Adrenal gland (tissue), 12 donors: Measurements from ENCODE around the gene MRPL34. TPM values are rescaled to one million over a fixed set of nuclear protein-coding genes. Genes with fewer than 3 reads are reported as not detected.

ENCODE experiments used
- DNase-seq, 7 donors: peaks; one replicate each; pipeline ENCODE4 v3.0.0-alpha.2; 2019 to 2020
- H3K27ac ChIP-seq, 5 donors: fragments of 200-600 bp; sonication (generic) in 4 of 5; 1 replicate in 3 of 5; 2 replicates in 2 of 5; pipeline versions ENCODE4 v1.5.1 to v1.8.0; 2016 to 2020; ENCODE audit warnings: mild to moderate bottlenecking in 1 of 5
- H3K27me3 ChIP-seq: fragments of 200-600 bp; 2 replicates; pipeline ENCODE4 v1.8.0; 2021
- H3K36me3 ChIP-seq, 2 donors: fragments of 200-600 bp; replicated peaks in 1 of 2; 1 replicate in 1 of 2; 2 replicates in 1 of 2; pipeline versions ENCODE4 v1.5.1 to v1.8.0; 2018 to 2022
- H3K4me1 ChIP-seq, 2 donors: fragments of 200-600 bp; replicated peaks in 1 of 2; 1 replicate in 1 of 2; 2 replicates in 1 of 2; pipeline versions ENCODE4 v1.5.1 to v1.8.0; 2018 to 2021
- H3K4me3 ChIP-seq, 4 donors: fragments of 200-600 bp; sonication (generic) in 3 of 4; one replicate each; pipeline ENCODE4 v1.5.1; 2016 to 2018
- H3K9me3 ChIP-seq, 3 donors: fragments of 200-600 bp; sonication (generic) in 1 of 3; replicated peaks in 1 of 3; 1 replicate in 2 of 3; 2 replicates in 1 of 3; pipeline versions ENCODE4 v1.5.1 to v1.8.0; 2016 to 2021
- POLR2A ChIP-seq, 2 donors: fragments of 450-650 bp; IDR thresholded peaks; one replicate each; pipeline ENCODE4 v1.6.1; 2017; ENCODE audit warnings: antibody characterized with exemption in 2 of 2, mild to moderate bottlenecking in 2 of 2, moderate library complexity in 1 of 2
- WGBS, 4 donors: extraction: QIAGEN DNeasy Blood & Tissue Kit in 2 of 4; methylation state at CpG; one replicate each; pipeline versions ENCODE4 v1.1.5 to v1.1.7; 2013 to 2017; 5-methylcytosine and 5-hydroxymethylcytosine counted together
- intact Hi-C, 2 donors: fragments of 100-400 bp; cut with DNase I; formaldehyde crosslinking; loops; one replicate each; pipeline versions ENCODE4 v1.14.1 to v1.15.0; 2022 to 2023
- polyA plus RNA-seq, 3 donors: library from polyadenylated mRNA; stranded (reverse); fragments of 200-250 nt in 2 of 3; fragments of 350-450 nt in 1 of 3; fragmentation: Illumina TruSeq in 1 of 3; extraction: RNeasy Lipid Tissue Mini Kit (QIAGEN cat#74804) in 1 of 3; gene quantifications; one replicate each; pipeline ENCODE4 v1.2.3, GENCODE V29; 2013 to 2014
- total RNA-seq, 9 donors: library from RNA; depleted of rRNA in 4 of 9; stranded (reverse); fragments of >200 nt in 4 of 9; fragments of 120-200 nt in 1 of 9; fragmentation: NEBNext Ultra II Directional in 1 of 9; extraction: Animal tissue kit (Norgen Biotek cat#: 25700) in 1 of 9; gene quantifications; one replicate each; pipeline versions ENCODE4 v1.1.0 to v1.2.4, GENCODE V29; 2013 to 2023
- TF ChIP-seq, protein P1 (sequence below), 6 experiments: fragments of 450-650 bp in 4 of 6; fragments of 200-600 bp in 2 of 6; sonication (generic) in 1 of 6; IDR thresholded peaks; 1 replicate in 5 of 6; 2 replicates in 1 of 6; pipeline versions ENCODE4 v1.5.1 to v1.8.0; 2016 to 2021; ENCODE audit warnings: antibody characterized with exemption in 6 of 6, mild to moderate bottlenecking in 2 of 6, moderate library complexity in 1 of 6
- donor health status: healthy with polysubstance abuse.
- donor health status: Bipolar disorder and iron deficiency.
- donor health status: DM: yes; HTN: yes; CAD: no.
- donor health status: DM: no; HTN: no; CAD: no.
- donor health status: DM: no; HTN: no; CAD: no.
- donor health status: DM: yes; HTN: yes; CAD: no.

MRPL34 gene
- total and polyA plus RNA-seq, 12 donors, result 95.8 to 358 (median 152) TPM

DNA sequence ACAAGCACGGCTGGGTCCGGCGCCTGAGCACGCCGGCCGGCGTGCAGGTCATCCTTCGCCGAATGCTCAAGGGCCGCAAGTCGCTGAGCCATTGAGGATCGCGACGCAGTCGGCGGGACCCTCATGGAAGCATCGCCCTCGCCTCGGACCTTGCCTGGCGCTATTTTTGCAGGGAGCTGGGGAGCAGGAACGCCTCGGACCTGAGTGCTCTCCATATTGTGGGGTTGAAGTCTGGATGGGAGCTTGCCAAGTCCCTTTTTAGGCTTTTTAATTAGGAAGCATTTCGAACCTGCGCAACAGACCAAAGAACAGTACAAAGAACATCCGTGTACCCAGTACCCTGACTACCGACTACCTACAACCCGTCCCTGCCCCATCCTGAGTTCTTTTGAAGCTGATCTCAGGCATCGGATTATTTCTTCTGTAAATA, 628 bp downstream of the MRPL34 start:
- DNase-seq, result no peak
- H3K4me1 ChIP-seq, result peaks cover 46 to 62% of the 10 kb centered on the region in 2 donors
- peak overlapping the region; percentile 24 to 75 (median 67) for H3K4me3 ChIP-seq
- no peaks in the 10 kb centered on the region for H3K9me3 ChIP-seq
- TF ChIP-seq, protein P1, sequence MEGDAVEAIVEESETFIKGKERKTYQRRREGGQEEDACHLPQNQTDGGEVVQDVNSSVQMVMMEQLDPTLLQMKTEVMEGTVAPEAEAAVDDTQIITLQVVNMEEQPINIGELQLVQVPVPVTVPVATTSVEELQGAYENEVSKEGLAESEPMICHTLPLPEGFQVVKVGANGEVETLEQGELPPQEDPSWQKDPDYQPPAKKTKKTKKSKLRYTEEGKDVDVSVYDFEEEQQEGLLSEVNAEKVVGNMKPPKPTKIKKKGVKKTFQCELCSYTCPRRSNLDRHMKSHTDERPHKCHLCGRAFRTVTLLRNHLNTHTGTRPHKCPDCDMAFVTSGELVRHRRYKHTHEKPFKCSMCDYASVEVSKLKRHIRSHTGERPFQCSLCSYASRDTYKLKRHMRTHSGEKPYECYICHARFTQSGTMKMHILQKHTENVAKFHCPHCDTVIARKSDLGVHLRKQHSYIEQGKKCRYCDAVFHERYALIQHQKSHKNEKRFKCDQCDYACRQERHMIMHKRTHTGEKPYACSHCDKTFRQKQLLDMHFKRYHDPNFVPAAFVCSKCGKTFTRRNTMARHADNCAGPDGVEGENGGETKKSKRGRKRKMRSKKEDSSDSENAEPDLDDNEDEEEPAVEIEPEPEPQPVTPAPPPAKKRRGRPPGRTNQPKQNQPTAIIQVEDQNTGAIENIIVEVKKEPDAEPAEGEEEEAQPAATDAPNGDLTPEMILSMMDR (IDR thresholded peaks at IDR 0.05), result no peak
- no peak for TF ChIP-seq POLR2A (IDR thresholded peaks at IDR 0.05)
- no peaks in the 10 kb centered on the region for H3K36me3 ChIP-seq
- WGBS, 4 donors, result 5 to 14% (median 9%) methylated on average over 23 to 28 of the region's 28 CpGs
- H3K27me3 ChIP-seq, result no peaks in the 10 kb centered on the region
- intact Hi-C loops, result loop anchor here in 1 of 2 donors (10.0 kb wide), 1 partner anchor 79 kb away; no protein-coding TSS in a partner anchor
- H3K27ac ChIP-seq, result peak overlapping the region; percentile 81 to 97 (median 90)

DNA sequence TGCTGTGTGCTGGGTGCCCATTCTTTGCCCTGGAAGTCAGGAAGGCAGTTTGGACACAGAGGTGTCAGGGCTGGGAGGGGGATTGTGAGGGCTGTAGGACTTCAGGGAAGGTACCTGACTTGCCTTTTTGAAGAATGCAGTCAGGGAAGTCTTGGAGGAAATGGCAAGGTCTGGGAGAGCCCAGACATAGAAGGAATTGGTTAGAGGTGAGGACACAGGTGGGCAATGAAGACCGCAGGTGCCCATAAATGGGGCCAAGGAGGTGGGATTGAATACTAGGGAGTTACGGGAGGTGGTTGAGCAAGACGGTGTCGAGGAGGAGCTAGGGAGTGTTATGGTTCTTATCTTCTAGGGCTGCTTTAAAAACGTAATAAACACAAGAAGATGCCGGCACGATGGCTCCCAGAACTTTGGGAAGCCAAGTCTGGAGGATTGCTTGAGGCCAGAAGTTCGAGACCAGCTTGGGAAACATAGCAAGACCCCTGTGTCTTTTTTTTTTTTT, 2.3 kb downstream of the MRPL34 start:
- Histone ChIP-seq H3K27ac (no peak overlapping the region), H3K4me1 (peaks cover 52 to 67% of the 10 kb centered on the region in 2 donors)

DNA sequence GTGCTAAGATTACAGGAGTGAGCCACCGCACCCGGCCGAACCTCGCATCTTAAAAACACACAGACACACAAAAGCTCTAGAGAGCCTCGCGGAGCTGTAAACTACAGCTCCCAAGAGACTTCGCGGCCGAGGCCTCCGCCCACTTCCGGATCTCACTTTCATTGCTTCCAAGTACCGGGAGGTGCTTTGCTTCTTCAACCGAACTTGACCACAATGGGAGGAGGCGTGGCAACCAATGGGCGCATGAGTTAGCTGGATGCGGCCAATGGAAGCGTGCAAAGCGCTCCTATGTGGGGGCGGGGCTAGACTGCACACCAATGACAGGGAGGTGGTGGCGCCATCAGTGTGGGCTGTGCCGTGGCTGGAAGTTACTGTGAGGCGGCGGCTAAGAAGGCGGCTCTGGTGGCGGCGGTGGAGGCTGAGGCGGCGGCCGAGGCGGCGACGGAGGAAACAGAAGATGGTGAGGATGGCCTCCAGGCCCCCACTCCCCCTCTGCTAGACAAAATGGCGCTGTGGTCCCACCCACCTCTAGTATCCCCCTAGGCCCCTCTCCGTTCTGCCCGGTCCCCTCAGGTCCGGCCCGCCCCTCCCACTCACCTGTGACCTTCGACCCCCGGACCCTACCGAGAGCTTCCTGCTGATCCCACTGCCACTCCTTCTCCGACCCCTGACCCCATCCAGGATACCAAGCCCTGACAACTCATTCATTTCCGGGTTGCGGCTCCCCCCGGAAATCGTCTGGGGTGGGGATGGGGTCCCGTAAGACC, 3.7 kb downstream of the MRPL34 start, which contains the start of gene DDA1:
Gene DDA1 (plus strand): TSS at position 366 of the 767 bp plus-strand sequence. CDS start 92 bp downstream, at position 458.
- TF ChIP-seq POLR2A (IDR thresholded peaks at IDR 0.05), result peak; percentile 38 to 85
- TF ChIP-seq, protein P1 (IDR thresholded peaks at IDR 0.05), result no peak
- intact Hi-C loops, result loop anchor here in 1 of 2 donors (10.0 kb wide), 1 partner anchor 75 kb away; no protein-coding TSS in a partner anchor
- WGBS, 4 donors, result 0 to 1% (median 0%) methylated on average over 25 to 46 of the region's 46 CpGs
- peak; percentile 99 to 100 (median 100) for DNase-seq
- H3K36me3 ChIP-seq, result peaks cover 0 to 9% of the 10 kb centered on the region in 2 donors
- H3K9me3 ChIP-seq, result no peaks in the 10 kb centered on the region
- H3K4me1 ChIP-seq, result peaks cover 41 to 57% of the 10 kb centered on the region in 2 donors
- peak within 1 kb of the TSS in 3 of 4 donors; percentile 57 to 87 (median 66) for H3K4me3 ChIP-seq
- H3K27ac ChIP-seq, result peak within 1 kb of the TSS; percentile 11 to 89 (median 71)
- no peaks in the 10 kb centered on the region for H3K27me3 ChIP-seq

More for the DNA sequence above, 2.3 kb downstream of the MRPL34 start:
- H3K36me3 ChIP-seq, result no peaks in the 10 kb centered on the region
- WGBS, 4 donors, result 88 to 92% (median 90%) methylated on average over 8 of the region's 8 CpGs
- DNase-seq, result no peak
- H3K9me3 ChIP-seq, result no peaks in the 10 kb centered on the region
- no peak overlapping the region for H3K4me3 ChIP-seq
- no peak for TF ChIP-seq POLR2A (IDR thresholded peaks at IDR 0.05)
- TF ChIP-seq, protein P1 (IDR thresholded peaks at IDR 0.05), result no peak
- intact Hi-C loops, result loop anchor here in 1 of 2 donors (10.0 kb wide), 1 partner anchor 77 kb away; no protein-coding TSS in a partner anchor
- no peaks in the 10 kb centered on the region for H3K27me3 ChIP-seq

DNA sequence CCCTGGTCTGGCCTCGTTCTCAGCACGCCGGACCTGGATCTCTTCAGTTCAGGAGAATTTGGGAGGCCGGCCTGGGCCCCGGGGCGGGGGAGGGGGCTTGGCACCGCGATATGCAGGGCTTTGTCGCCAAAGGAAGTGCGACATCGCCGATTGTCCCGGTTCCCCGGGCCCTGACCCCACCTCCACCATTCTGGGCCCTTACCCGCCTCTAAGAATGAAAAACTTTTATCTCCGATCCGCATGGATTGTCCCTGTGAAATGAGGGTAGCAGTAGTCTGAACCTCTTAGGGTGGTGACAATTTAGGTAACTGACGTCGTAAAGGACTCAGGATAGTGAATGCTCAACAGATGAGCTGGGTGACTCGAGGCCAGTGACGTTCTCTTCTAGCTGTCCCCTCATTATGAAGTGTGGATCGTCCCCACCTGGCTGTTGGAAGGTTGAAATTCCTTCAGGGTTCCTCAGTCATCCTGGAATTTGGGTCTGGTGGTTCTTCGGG, 4.3 kb downstream of the MRPL34 start:
- WGBS, 4 donors, result 4 to 9% (median 6%) methylated on average over 8 to 23 of the region's 23 CpGs
- peak overlapping the region; percentile 11 to 89 (median 71) for H3K27ac ChIP-seq
- H3K4me1 ChIP-seq, result peaks cover 38 to 50% of the 10 kb centered on the region in 2 donors
- H3K27me3 ChIP-seq, result no peaks in the 10 kb centered on the region
- peaks cover 0 to 14% of the 10 kb centered on the region in 2 donors for H3K36me3 ChIP-seq
- no peaks in the 10 kb centered on the region for H3K9me3 ChIP-seq
- no peak for TF ChIP-seq POLR2A (IDR thresholded peaks at IDR 0.05)
- TF ChIP-seq, protein P1 (IDR thresholded peaks at IDR 0.05), result no peak
- peak in 1 of 7 donors; percentile 33 for DNase-seq
- intact Hi-C loops, result loop anchor here in 1 of 2 donors (10.0 kb wide), 1 partner anchor 75 kb away; no protein-coding TSS in a partner anchor
- H3K4me3 ChIP-seq, result peak overlapping the region in 3 of 4 donors; percentile 57 to 87 (median 66)
